HepG2 (cell line): Measurements from ENCODE around the gene RNF213. TPM values are rescaled to one million over a fixed set of nuclear protein-coding genes. Genes with fewer than 3 reads are reported as not detected.

ENCODE experiments used
- ATAD3A ChIP-seq: sonication (generic); formaldehyde crosslinking; IDR thresholded peaks from 2 replicates; pipeline ENCODE4 v1.4.0; 2020; ENCODE audit warnings: missing genetic modification reagents
- ELF3 ChIP-seq: IDR thresholded peaks from 2 replicates; pipeline ENCODE4 v1.6.1; 2016; ENCODE audit warnings: missing genetic modification reagents, missing compliant biosample characterization
- HDAC6 ChIP-seq: fragments of 200-600 bp; sonication (generic); IDR thresholded peaks from 2 replicates; pipeline ENCODE4 v1.7.0; 2017; ENCODE audit warnings: mild to moderate bottlenecking, antibody characterized with exemption, low read length, low read depth
- HINFP ChIP-seq: sonication (generic); formaldehyde crosslinking; IDR thresholded peaks from 2 replicates; pipeline ENCODE4 v1.4.0; 2020; ENCODE audit warnings: low read depth, mild to moderate bottlenecking, missing genetic modification reagents
- HOXA5 ChIP-seq: sonication (generic); formaldehyde crosslinking; IDR thresholded peaks from 2 replicates; pipeline ENCODE4 v1.4.0; 2020; ENCODE audit warnings: missing genetic modification reagents
- KLF11 ChIP-seq: IDR thresholded peaks from 2 replicates; pipeline ENCODE4 v1.6.1; 2016; ENCODE audit warnings: missing compliant biosample characterization
- MAX ChIP-seq: IDR thresholded peaks from 2 replicates; pipeline ENCODE4 v1.6.1; 2012; ENCODE audit warnings: inconsistent platforms
- PHB2 ChIP-seq: fragments of 450-650 bp; IDR thresholded peaks from 2 replicates; pipeline ENCODE4 v1.6.1; 2018; ENCODE audit not compliant: partially characterized antibody
- PHF5A ChIP-seq: IDR thresholded peaks from one replicate; pipeline ENCODE4 v1.6.1; 2018; ENCODE audit warnings: low read depth, missing genetic modification reagents; ENCODE audit not compliant: unreplicated experiment
- RBFOX2 ChIP-seq: fragments of 200-400 bp; formaldehyde crosslinking; IDR thresholded peaks from 2 replicates; pipeline ENCODE4 v1.6.1; 2017; ENCODE audit warnings: low read depth, mild to moderate bottlenecking, low read length
- SNRNP70 ChIP-seq: fragments of 200-400 bp; formaldehyde crosslinking; IDR thresholded peaks from 2 replicates; pipeline ENCODE4 v1.6.1; 2017; ENCODE audit warnings: mild to moderate bottlenecking, low read depth, low read length, moderate library complexity
- SSRP1 ChIP-seq: IDR thresholded peaks from 2 replicates; pipeline ENCODE4 v1.6.1; 2016; ENCODE audit warnings: control low read depth
- TEAD3 ChIP-seq: optimal IDR thresholded peaks from 2 replicates; pipeline ENCODE3; 2016; ENCODE audit warnings: borderline replicate concordance
- TP53 ChIP-seq: sonication (generic); formaldehyde crosslinking; conservative IDR thresholded peaks from 2 replicates; pipeline ENCODE4 v1.4.0; 2020; ENCODE audit warnings: missing genetic modification reagents
- TRIM24 ChIP-seq: sonication (generic); formaldehyde crosslinking; IDR thresholded peaks from 2 replicates; pipeline ENCODE4 v1.8.0; 2022; ENCODE audit warnings: mild to moderate bottlenecking, missing genetic modification reagents
- ZBTB25 ChIP-seq: IDR thresholded peaks from 2 replicates; pipeline ENCODE4 v1.6.1; 2018; ENCODE audit warnings: missing genetic modification reagents
- ZBTB8A ChIP-seq: sonication (generic); formaldehyde crosslinking; IDR thresholded peaks from 2 replicates; pipeline ENCODE4 v1.4.0; 2020; ENCODE audit warnings: mild to moderate bottlenecking, low read depth, missing genetic modification reagents, borderline replicate concordance
- ZFAT ChIP-seq: sonication (generic); formaldehyde crosslinking; conservative IDR thresholded peaks from 2 replicates; pipeline ENCODE4 v1.8.1; 2023; ENCODE audit warnings: missing genetic modification reagents, inconsistent platforms
- ZGPAT ChIP-seq: IDR thresholded peaks from 2 replicates; pipeline ENCODE4 v1.6.1; 2016; ENCODE audit warnings: mild to moderate bottlenecking
- ZNF274 ChIP-seq: sonication (generic); formaldehyde crosslinking; IDR thresholded peaks from 2 replicates; pipeline ENCODE4 v1.5.1; 2020; ENCODE audit warnings: mild to moderate bottlenecking, missing genetic modification reagents
- ZNF549 ChIP-seq: sonication (generic); formaldehyde crosslinking; IDR thresholded peaks from 2 replicates; pipeline ENCODE4 v1.5.0; 2020; ENCODE audit warnings: missing genetic modification reagents
- ZNF564 ChIP-seq: sonication (generic); formaldehyde crosslinking; IDR thresholded peaks from 2 replicates; pipeline ENCODE4 v1.8.1; 2023; ENCODE audit warnings: mild to moderate bottlenecking, missing genetic modification reagents
- ZNF709 ChIP-seq: sonication (generic); formaldehyde crosslinking; IDR thresholded peaks from 2 replicates; pipeline ENCODE4 v1.5.0; 2020; ENCODE audit warnings: mild to moderate bottlenecking, missing genetic modification reagents
- polyA plus RNA-seq, 8 experiments: library from polyadenylated mRNA; depleted of rRNA in 3 of 8; stranded (reverse) in 7 of 8; unstranded in 1 of 8; fragments of >200 nt; fragmentation: Illumina TruSeq in 4 of 8; extraction: Trizol in 4 of 8; gene quantifications; 2 replicates each; pipeline versions ENCODE4 v1.2.1 to v1.2.3, GENCODE V29; 2011 to 2016; ENCODE audit warnings: low read depth in 4 of 8, missing spikeins in 1 of 8, mixed read lengths in 1 of 8; ENCODE audit not compliant: insufficient read depth in 1 of 8
- total RNA-seq, 5 experiments: library from RNA; depleted of rRNA; stranded (reverse); fragments of >200 nt; fragmentation: Illumina TruSeq; extraction: Trizol; gene quantifications; 2 replicates each; pipeline ENCODE4 v1.2.3, GENCODE V29; 2016; ENCODE audit warnings: low read depth in 1 of 5

RNF213 gene
- total and polyA plus RNA-seq, 2 of the 13 experiments (the other 11 are each of a cell fraction or from before 2014, with no cell fraction given) = 38.6 to 38.7 TPM

GRCh38 chr17:80263253-80264204, 2.9 kb downstream of the RNF213 start (continued):
- TF ChIP-seq KLF11 (CRISPR knock-in tag) (0 out of 2 replicates have a peak, but pooled peaks have one; percentile 47), TP53 (CRISPR knock-in tag) (0 out of 2 replicates have a peak, but pooled peaks have one; percentile 30), PHF5A (CRISPR knock-in tag) (peak; percentile 33), SSRP1 (CRISPR knock-in tag) (no peak), ZBTB25 (CRISPR knock-in tag) (peak; percentile 23; the same call in 1 of the 2 replicates), ZNF549 (no peak), ZNF274 (no peak), ZNF564 (CRISPR knock-in tag) (peak; percentile 61; the same call in 1 of the 2 replicates), HINFP (CRISPR knock-in tag) (0 out of 2 replicates have a peak, but pooled peaks have one; percentile 57), SNRNP70 (no peak), PHB2 (no peak), ZNF709 (CRISPR knock-in tag) (0 out of 2 replicates have a peak, but pooled peaks have one; percentile 26), TRIM24 (no peak), ATAD3A (CRISPR knock-in tag) (no peak), MAX (peak; percentile 73), ZBTB8A (CRISPR knock-in tag) (no peak), RBFOX2 (no peak; the same call in 1 of the 2 replicates), HDAC6 (no peak), ZFAT (CRISPR knock-in tag) (no peak), HOXA5 (CRISPR knock-in tag) (peak; percentile 69; the same call in 1 of the 2 replicates), TEAD3 (CRISPR knock-in tag) (peak; percentile 58), ELF3 (peak; percentile 38; the same call in 1 of the 2 replicates), ZGPAT (CRISPR knock-in tag) (peak; percentile 88; the same call in 1 of the 2 replicates)
